ENCODE data around the gene COG5. TPM values are rescaled to one million over a fixed set of nuclear protein-coding genes. Genes with fewer than 3 reads are reported as not detected.

COG5 gene
- total RNA-seq, 1 donor from 2014 or later = 49.1 TPM

- no peak for ATAC-seq
- Histone ChIP-seq H3K27ac (no peak within 1 kb of the TSS), H3K9me3 (no peaks in the 10 kb centered on the region)
Measured at GRCh38 chr7:107469929-107470328, 93.8 kb downstream of the COG5 start, which contains the start of gene GPR22. Gene GPR22 (plus strand): TSS chr7:107470057. CDS start chr7:107474061, 4,004 bp downstream.

GRCh38 chr7:107468824-107469223, 94.9 kb downstream of the COG5 start:
- no peaks in the 10 kb centered on the region for H3K27me3 ChIP-seq (ENCODE audit: low read depth)
- ATAC-seq = no peak
- no peak for DNase-seq
- H3K27ac ChIP-seq = no peak overlapping the region
- peaks cover 4% of the 10 kb centered on the region for H3K4me1 ChIP-seq
- H3K36me3 ChIP-seq = no peaks in the 10 kb centered on the region
- no peak for TF ChIP-seq CTCF (IDR thresholded peaks at IDR 0.05)
- no peak overlapping the region for H3K4me3 ChIP-seq
- intact Hi-C loops (cut with DNase I) = no loop called here
- no peaks in the 10 kb centered on the region for H3K9me3 ChIP-seq

More at GRCh38 chr7:107469929-107470328, 93.8 kb downstream of the COG5 start, which contains the start of gene GPR22:
- Histone ChIP-seq H3K36me3 (no peaks in the 10 kb centered on the region), H3K4me3 (no peak within 1 kb of the TSS), H3K4me1 (peaks cover 4% of the 10 kb centered on the region), H3K27me3 (ENCODE audit: low read depth) (no peaks in the 10 kb centered on the region)
- no peak for TF ChIP-seq CTCF (IDR thresholded peaks at IDR 0.05)
- intact Hi-C loops (cut with DNase I) = no loop called here
- DNase-seq = no peak

- DNase-seq (no peak), ATAC-seq (no peak)
- intact Hi-C loops (cut with DNase I) = no loop called here
- H3K9me3 ChIP-seq = no peaks in the 10 kb centered on the region
- H3K27me3 ChIP-seq (ENCODE audit: low read depth) = no peaks in the 10 kb centered on the region
- no peaks in the 10 kb centered on the region for H3K36me3 ChIP-seq
- H3K4me1 ChIP-seq = peaks cover 4% of the 10 kb centered on the region
- no peak overlapping the region for H3K27ac ChIP-seq
- TF ChIP-seq CTCF (IDR thresholded peaks at IDR 0.05) = no peak
- H3K4me3 ChIP-seq = no peak overlapping the region
Measured at GRCh38 chr7:107467972-107468371, 95.7 kb downstream of the COG5 start.

- no peak for ATAC-seq
- Histone ChIP-seq H3K36me3 (no peaks in the 10 kb centered on the region), H3K27ac (no peak overlapping the region), H3K4me3 (no peak overlapping the region), H3K4me1 (no peaks in the 10 kb centered on the region), H3K27me3 (ENCODE audit: low read depth) (no peaks in the 10 kb centered on the region), H3K9me3 (no peaks in the 10 kb centered on the region)
- no peak for TF ChIP-seq CTCF (IDR thresholded peaks at IDR 0.05)
- intact Hi-C loops (cut with DNase I) = no loop called here
- no peak for DNase-seq
Measured at GRCh38 chr7:107464666-107465226, 99.0 kb downstream of the COG5 start.

- Histone ChIP-seq H3K9me3 (no peaks in the 10 kb centered on the region), H3K4me1 (no peaks in the 10 kb centered on the region), H3K4me3 (no peak overlapping the region), H3K36me3 (peaks cover 4% of the 10 kb centered on the region), H3K27me3 (ENCODE audit: low read depth) (no peaks in the 10 kb centered on the region), H3K27ac (no peak overlapping the region)
- intact Hi-C loops (cut with DNase I) = no loop called here
- DNase-seq = peak; percentile 46
- peak; percentile 72 for TF ChIP-seq CTCF (IDR thresholded peaks at IDR 0.05)
- peak; percentile 73 to 90 for ATAC-seq
Measured at GRCh38 chr7:107463139-107464078, 100.3 kb downstream of the COG5 start.
